Measurements from ENCODE around the gene NDUFB10. TPM values are rescaled to one million over a fixed set of nuclear protein-coding genes. Genes with fewer than 3 reads are reported as not detected.

Gene NDUFB10
- total RNA-seq, 1 experiment from 2014 or later, result 190 TPM

DNA sequence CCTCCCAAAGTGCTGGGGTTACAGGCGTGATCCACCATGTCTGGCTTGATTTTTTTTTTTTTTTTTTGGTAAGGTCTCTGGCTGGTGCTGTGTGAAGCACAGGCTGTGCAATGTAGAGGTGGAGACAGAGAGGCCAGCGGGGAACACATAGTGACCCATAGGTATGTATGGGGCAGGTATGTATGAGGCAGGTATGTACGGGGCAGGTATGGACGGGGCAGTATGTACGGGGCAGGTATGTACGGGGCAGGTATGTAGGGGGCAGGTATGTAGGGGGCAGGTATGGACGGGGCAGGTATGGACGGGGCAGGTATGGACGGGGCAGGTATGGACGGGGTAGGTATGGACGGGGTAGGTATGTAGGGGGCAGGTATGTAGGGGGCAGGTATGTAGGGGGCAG lies 9.8 kb upstream of the NDUFB10 start:
- no peak for TF ChIP-seq EZH2 (IDR thresholded peaks at IDR 0.05; ENCODE audit: low read depth)
- TF ChIP-seq, protein P1, sequence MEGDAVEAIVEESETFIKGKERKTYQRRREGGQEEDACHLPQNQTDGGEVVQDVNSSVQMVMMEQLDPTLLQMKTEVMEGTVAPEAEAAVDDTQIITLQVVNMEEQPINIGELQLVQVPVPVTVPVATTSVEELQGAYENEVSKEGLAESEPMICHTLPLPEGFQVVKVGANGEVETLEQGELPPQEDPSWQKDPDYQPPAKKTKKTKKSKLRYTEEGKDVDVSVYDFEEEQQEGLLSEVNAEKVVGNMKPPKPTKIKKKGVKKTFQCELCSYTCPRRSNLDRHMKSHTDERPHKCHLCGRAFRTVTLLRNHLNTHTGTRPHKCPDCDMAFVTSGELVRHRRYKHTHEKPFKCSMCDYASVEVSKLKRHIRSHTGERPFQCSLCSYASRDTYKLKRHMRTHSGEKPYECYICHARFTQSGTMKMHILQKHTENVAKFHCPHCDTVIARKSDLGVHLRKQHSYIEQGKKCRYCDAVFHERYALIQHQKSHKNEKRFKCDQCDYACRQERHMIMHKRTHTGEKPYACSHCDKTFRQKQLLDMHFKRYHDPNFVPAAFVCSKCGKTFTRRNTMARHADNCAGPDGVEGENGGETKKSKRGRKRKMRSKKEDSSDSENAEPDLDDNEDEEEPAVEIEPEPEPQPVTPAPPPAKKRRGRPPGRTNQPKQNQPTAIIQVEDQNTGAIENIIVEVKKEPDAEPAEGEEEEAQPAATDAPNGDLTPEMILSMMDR (conservative IDR thresholded peaks at IDR 0.05), result no peak
- no peak overlapping the region for H2AFZ ChIP-seq
- intact Hi-C loops (cut with micrococcal nuclease; ENCODE audit: unreplicated experiment), result no loop called here
- no peak overlapping the region for H3K27ac ChIP-seq
- no peak for DNase-seq
- ChIA-PET POLR2A (ENCODE audit: unreplicated experiment) (no interaction called here), CTCF (interaction anchor here (0.5 to 0.7 kb wide), 2 partner anchors 8 to 84 kb away, joined by 3 to 6 read pairs; no protein-coding TSS in a partner anchor)
- H3K27me3 ChIP-seq (ENCODE audit: insufficient read depth, low read depth), result no peaks in the 10 kb centered on the region
- H3K4me3 ChIP-seq, result no peak overlapping the region
- H3F3A ChIP-seq (ENCODE audit: insufficient read depth, low read depth), result peaks cover under 1% of the 10 kb centered on the region; the same call in 1 of the 2 replicates
- no peaks in the 10 kb centered on the region for H3K9me2 ChIP-seq (ENCODE audit: insufficient read depth)
- H3K4me2 ChIP-seq, result no peak overlapping the region
- no peaks in the 10 kb centered on the region for H3K79me2 ChIP-seq (ENCODE audit: low read depth)
- no TSS peak for BruUV-seq (replicated peaks)
- no peaks in the 10 kb centered on the region for H4K20me1 ChIP-seq (ENCODE audit: insufficient read depth)
- no peaks in the 10 kb centered on the region for H3K4me1 ChIP-seq (replicated peaks; ENCODE audit: insufficient read depth)
- H3K36me3 ChIP-seq (ENCODE audit: low read depth), result no peaks in the 10 kb centered on the region
- no peaks in the 10 kb centered on the region for H3K9me3 ChIP-seq (ENCODE audit: insufficient read depth, low read depth)

- intact Hi-C loops (cut with micrococcal nuclease; ENCODE audit: unreplicated experiment), result no loop called here
- Histone ChIP-seq H3K4me2 (no peak overlapping the region), H3F3A (ENCODE audit: insufficient read depth, low read depth) (no peaks in the 10 kb centered on the region), H3K4me1 (replicated peaks; ENCODE audit: insufficient read depth) (no peaks in the 10 kb centered on the region), H3K27ac (no peak overlapping the region), H2AFZ (no peak overlapping the region), H4K20me1 (ENCODE audit: insufficient read depth) (no peaks in the 10 kb centered on the region), H3K4me3 (no peak overlapping the region), H3K9me2 (ENCODE audit: insufficient read depth) (no peaks in the 10 kb centered on the region), H3K9me3 (ENCODE audit: insufficient read depth, low read depth) (no peaks in the 10 kb centered on the region), H3K79me2 (ENCODE audit: low read depth) (no peaks in the 10 kb centered on the region), H3K27me3 (ENCODE audit: insufficient read depth, low read depth) (no peaks in the 10 kb centered on the region), H3K36me3 (ENCODE audit: low read depth) (no peaks in the 10 kb centered on the region)
- peak in 1 of 2 experiments; percentile 35 for DNase-seq
- no TSS peak for BruUV-seq (replicated peaks)
- CTCF ChIA-PET, result no interaction called here
- TF ChIP-seq, protein P1 (conservative IDR thresholded peaks at IDR 0.05), result no peak
- no peak for TF ChIP-seq EZH2 (IDR thresholded peaks at IDR 0.05; ENCODE audit: low read depth)
- POLR2A ChIA-PET (ENCODE audit: unreplicated experiment), result interaction anchor here (0.5 kb wide), 1 partner anchor 12 kb away, joined by 6 read pairs; no protein-coding TSS in a partner anchor
Observed at GRCh38 chr16:1950047-1950446, 9.3 kb upstream of the NDUFB10 start.

- Histone ChIP-seq H3K36me3 (ENCODE audit: low read depth) (no peaks in the 10 kb centered on the region), H3K79me2 (ENCODE audit: low read depth) (no peaks in the 10 kb centered on the region), H3K4me3 (no peak overlapping the region), H3K27me3 (ENCODE audit: insufficient read depth, low read depth) (no peaks in the 10 kb centered on the region), H3K9me3 (ENCODE audit: insufficient read depth, low read depth) (no peaks in the 10 kb centered on the region), H3K4me1 (replicated peaks; ENCODE audit: insufficient read depth) (no peaks in the 10 kb centered on the region), H3F3A (ENCODE audit: insufficient read depth, low read depth) (no peaks in the 10 kb centered on the region), H3K9me2 (ENCODE audit: insufficient read depth) (no peaks in the 10 kb centered on the region), H4K20me1 (ENCODE audit: insufficient read depth) (no peaks in the 10 kb centered on the region), H3K4me2 (no peak overlapping the region), H3K27ac (no peak overlapping the region), H2AFZ (no peak overlapping the region)
- no TSS peak for BruUV-seq (replicated peaks)
- TF ChIP-seq EZH2 (IDR thresholded peaks at IDR 0.05; ENCODE audit: low read depth), result no peak
- TF ChIP-seq, protein P1 (conservative IDR thresholded peaks at IDR 0.05), result no peak
- POLR2A ChIA-PET (ENCODE audit: unreplicated experiment), result interaction anchor here (0.5 kb wide), 1 partner anchor 12 kb away, joined by 6 read pairs; no protein-coding TSS in a partner anchor
- CTCF ChIA-PET, result no interaction called here
- intact Hi-C loops (cut with micrococcal nuclease; ENCODE audit: unreplicated experiment), result no loop called here
- DNase-seq, result no peak
Observed at GRCh38 chr16:1950559-1950958, 8.8 kb upstream of the NDUFB10 start.
